Endothelial cell of umbilical vein (primary cell): ENCODE results near the gene GSC2.

Source experiments
- EZH2 ChIP-seq: IDR thresholded peaks from 2 replicates; pipeline ENCODE4 v1.6.1; 2012; ENCODE audit warnings: borderline replicate concordance, low read depth, mild to moderate bottlenecking, moderate library complexity, low read length, inconsistent platforms; ENCODE audit not compliant: severe bottlenecking
- FOS ChIP-seq: IDR thresholded peaks from 2 replicates; pipeline ENCODE4 v1.6.1; 2011; ENCODE audit warnings: mild to moderate bottlenecking, low read length, moderate library complexity, borderline replicate concordance; ENCODE audit not compliant: insufficient read depth
- POLR2A ChIP-seq: IDR thresholded peaks from 2 replicates; pipeline ENCODE4 v1.6.1; 2012; ENCODE audit warnings: low read depth, mild to moderate bottlenecking, control low read depth, low read length
- POLR2AphosphoS5 ChIP-seq: IDR thresholded peaks from 2 replicates; pipeline ENCODE4 v1.6.1; 2012; ENCODE audit warnings: low read depth, mild to moderate bottlenecking, control low read depth, low read length, moderate library complexity; ENCODE audit not compliant: insufficient read depth
- TF ChIP-seq, protein P1 (sequence below), 2 donors: IDR thresholded peaks; 1 replicate in 1 of 2; 2 replicates in 1 of 2; pipeline ENCODE4 v1.5.1; 2011; ENCODE audit warnings: low read length in 2 of 2, mild to moderate bottlenecking in 2 of 2, moderate library complexity in 2 of 2, control low read depth in 1 of 2, inconsistent platforms in 1 of 2, low read depth in 1 of 2; ENCODE audit not compliant: insufficient read depth in 1 of 2; ENCODE audit errors: extremely low read depth in 1 of 2

DNA sequence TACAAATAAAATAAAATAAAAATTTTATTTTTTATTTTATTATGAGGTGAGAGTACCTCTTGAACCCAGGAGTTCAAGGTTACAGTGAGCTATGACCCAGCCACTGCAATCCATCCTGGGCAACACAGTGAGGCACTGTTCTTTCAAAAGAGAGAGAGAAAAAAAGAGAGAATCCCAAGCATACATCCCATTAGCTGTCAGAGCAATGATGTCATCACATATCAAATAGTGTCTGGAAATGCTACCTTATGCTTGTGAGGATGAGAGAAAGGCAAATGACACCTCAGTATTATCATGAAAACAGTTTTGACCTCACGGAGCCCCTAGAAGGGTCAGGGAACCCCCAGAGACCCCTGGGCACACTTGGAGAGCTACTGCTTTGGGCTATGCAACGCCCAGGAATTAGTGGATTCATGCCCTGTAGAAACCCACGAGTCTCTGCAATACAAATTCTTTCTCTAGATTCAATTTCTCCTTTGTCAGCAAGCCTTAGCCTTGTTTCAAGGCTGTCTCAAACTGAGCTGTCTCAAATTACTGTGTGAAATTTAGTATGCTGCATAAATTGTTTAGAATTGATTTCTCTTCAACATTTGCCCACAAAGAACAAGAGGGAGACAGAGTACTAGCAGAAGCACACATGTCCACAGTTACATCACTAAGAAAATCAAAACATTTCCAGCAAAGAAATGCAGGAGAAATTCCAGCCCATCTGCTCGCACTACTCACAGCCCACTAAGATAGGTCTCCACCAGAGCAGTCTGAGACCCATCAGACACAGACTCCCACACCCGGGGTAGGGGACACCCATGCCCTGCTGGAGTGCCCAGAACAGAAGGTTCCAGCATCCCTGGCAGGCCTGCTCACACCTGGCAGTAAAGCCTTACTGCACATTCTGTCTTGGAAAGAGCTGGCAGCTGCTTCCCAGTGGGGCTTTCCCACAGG is 45.9 kb downstream of the GSC2 start:
- TF ChIP-seq FOS, result no peak
- TF ChIP-seq POLR2A, result no peak
- TF ChIP-seq POLR2AphosphoS5, result no peak
- TF ChIP-seq, protein P1, sequence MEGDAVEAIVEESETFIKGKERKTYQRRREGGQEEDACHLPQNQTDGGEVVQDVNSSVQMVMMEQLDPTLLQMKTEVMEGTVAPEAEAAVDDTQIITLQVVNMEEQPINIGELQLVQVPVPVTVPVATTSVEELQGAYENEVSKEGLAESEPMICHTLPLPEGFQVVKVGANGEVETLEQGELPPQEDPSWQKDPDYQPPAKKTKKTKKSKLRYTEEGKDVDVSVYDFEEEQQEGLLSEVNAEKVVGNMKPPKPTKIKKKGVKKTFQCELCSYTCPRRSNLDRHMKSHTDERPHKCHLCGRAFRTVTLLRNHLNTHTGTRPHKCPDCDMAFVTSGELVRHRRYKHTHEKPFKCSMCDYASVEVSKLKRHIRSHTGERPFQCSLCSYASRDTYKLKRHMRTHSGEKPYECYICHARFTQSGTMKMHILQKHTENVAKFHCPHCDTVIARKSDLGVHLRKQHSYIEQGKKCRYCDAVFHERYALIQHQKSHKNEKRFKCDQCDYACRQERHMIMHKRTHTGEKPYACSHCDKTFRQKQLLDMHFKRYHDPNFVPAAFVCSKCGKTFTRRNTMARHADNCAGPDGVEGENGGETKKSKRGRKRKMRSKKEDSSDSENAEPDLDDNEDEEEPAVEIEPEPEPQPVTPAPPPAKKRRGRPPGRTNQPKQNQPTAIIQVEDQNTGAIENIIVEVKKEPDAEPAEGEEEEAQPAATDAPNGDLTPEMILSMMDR (IDR thresholded peaks at IDR 0.05; ENCODE audit: extremely low read depth in 1 of 2, insufficient read depth in 1 of 2, low read depth in 1 of 2, low read length in 2 of 2), result no peak
- TF ChIP-seq EZH2, result no peak
